Esophagus muscularis mucosa (tissue), 3 donors: Measurements from ENCODE around the gene ACADS.

Experiments used
- CTCF ChIP-seq, 3 experiments: fragments of 200-600 bp in 2 of 3; fragments of 450-650 bp in 1 of 3; sonication (generic) in 2 of 3; IDR thresholded peaks; one replicate each; pipeline ENCODE4 v1.5.1; 2017 to 2019; ENCODE audit warnings: antibody characterized with exemption in 3 of 3, mild to moderate bottlenecking in 2 of 3, moderate library complexity in 1 of 3
- EP300 ChIP-seq: sonication (generic); formaldehyde crosslinking; IDR thresholded peaks from one replicate; pipeline ENCODE4 v1.6.1; 2017; ENCODE audit warnings: antibody characterized with exemption

GRCh38 chr12:120749256-120749655 is 23.6 kb downstream of the ACADS start:
- TF ChIP-seq EP300 (no peak), CTCF (IDR thresholded peaks at IDR 0.05) (no peak)
